OCI-LY7 (cell line): ENCODE measurements around the gene RBM5. TPM values are rescaled to one million over a fixed set of nuclear protein-coding genes. Genes with fewer than 3 reads are reported as not detected.

Experiments
- BruUV-seq: library from RNA; stranded (reverse); fragments of 400-500 nt; replicated peaks from 2 replicates; lab custom pipeline; 2021; lab: Mats Ljungman, UMichigan
- CTCF ChIA-PET: fragments of 300-600 bp; sonication (Branson Sonifier 250); formaldehyde crosslinking; loops from one replicate; lab custom pipeline; 2022; ENCODE audit warnings: antibody characterized with exemption; ENCODE audit not compliant: unreplicated experiment; lab: Charles Lee
- POLR2A ChIA-PET: fragments of 300-600 bp; sonication (Branson Sonifier 250); formaldehyde crosslinking; loops from one replicate; lab custom pipeline; 2022; ENCODE audit warnings: antibody characterized with exemption; lab: Charles Lee
- DNase-seq: peaks from one replicate; pipeline ENCODE4 v3.0.0-alpha.2; 2015; ENCODE audit warnings: low spot score
- H2AFZ ChIP-seq: fragments of 200-600 bp; sonication (generic), shearing (Covaris generic); 2 replicates; pipeline ENCODE4 v1.6.1; 2014; ENCODE audit warnings: mild to moderate bottlenecking, antibody characterized with exemption, low read length, moderate library complexity
- H3K27ac ChIP-seq: fragments of 200-600 bp; sonication (generic); 2 replicates; pipeline ENCODE4 v1.5.1; 2014; ENCODE audit warnings: mixed run types, low read depth, mild to moderate bottlenecking, moderate library complexity, low read length, inconsistent platforms; ENCODE audit not compliant: poor library complexity, severe bottlenecking
- H3K36me3 ChIP-seq: fragments of 200-600 bp; sonication (generic); 2 replicates; pipeline ENCODE4 v1.6.1; 2014; ENCODE audit warnings: mild to moderate bottlenecking, antibody characterized with exemption, low read length, moderate library complexity, mixed read lengths; ENCODE audit not compliant: insufficient read depth
- H3K4me1 ChIP-seq: fragments of 200-600 bp; sonication (generic); 2 replicates; pipeline ENCODE4 v1.5.1; 2014; ENCODE audit warnings: mild to moderate bottlenecking, low read length; ENCODE audit not compliant: insufficient read depth, poor library complexity, severe bottlenecking
- H3K4me2 ChIP-seq: fragments of 200-600 bp; sonication (generic); 2 replicates; pipeline ENCODE4 v1.6.1; 2014; ENCODE audit warnings: mild to moderate bottlenecking, low read length
- H3K4me3 ChIP-seq: fragments of 200-600 bp; sonication (generic); 2 replicates; pipeline ENCODE4 v1.5.1; 2014; ENCODE audit warnings: mild to moderate bottlenecking, low read depth, low read length; ENCODE audit not compliant: poor library complexity, severe bottlenecking
- H3K79me2 ChIP-seq: fragments of 200-600 bp; sonication (generic); 2 replicates; pipeline ENCODE4 v1.6.1; 2016; ENCODE audit warnings: low read depth, mild to moderate bottlenecking, low read length, moderate library complexity, mixed read lengths; ENCODE audit not compliant: insufficient read depth
- H3K9me2 ChIP-seq: fragments of 200-600 bp; sonication (generic); 2 replicates; pipeline ENCODE4 v1.6.1; 2016; ENCODE audit warnings: mild to moderate bottlenecking, low read length, mixed read lengths; ENCODE audit not compliant: insufficient read depth
- H3K9me3 ChIP-seq: fragments of 200-600 bp; sonication (generic); 2 replicates; pipeline ENCODE4 v1.6.1; 2014; ENCODE audit warnings: mild to moderate bottlenecking, mixed run types, low read length, mixed read lengths
- H4K20me1 ChIP-seq: fragments of 200-600 bp; sonication (generic); 2 replicates; pipeline ENCODE4 v1.6.1; 2014; ENCODE audit warnings: mild to moderate bottlenecking, antibody characterized with exemption, low read length, moderate library complexity, mixed read lengths; ENCODE audit not compliant: insufficient read depth
- CTCF ChIP-seq: fragments of 200-600 bp; sonication (generic); conservative IDR thresholded peaks from 2 replicates; pipeline ENCODE4 v1.5.1; 2014; ENCODE audit warnings: mild to moderate bottlenecking, antibody characterized with exemption, low read length, moderate library complexity, mixed read lengths
- EZH2phosphoT487 ChIP-seq: fragments of 200-600 bp; sonication (generic); IDR thresholded peaks from 2 replicates; pipeline ENCODE4 v1.6.1; 2018; ENCODE audit warnings: low read depth, borderline replicate concordance, mild to moderate bottlenecking, mixed run types, antibody characterized with exemption, low read length, moderate library complexity, mixed read lengths
- intact Hi-C: fragments of 100-400 bp; cut with micrococcal nuclease; formaldehyde crosslinking; loops from one replicate; pipeline ENCODE4 v1.10.0; 2022; ENCODE audit not compliant: unreplicated experiment
- total RNA-seq, 2 experiments: library from RNA; depleted of rRNA in 1 of 2; stranded (reverse); fragments of >200 nt in 1 of 2; shearing (Covaris generic) in 1 of 2; gene quantifications; 2 replicates each; pipeline ENCODE4 v1.2.3, GENCODE V29; 2014 to 2022

The RBM5 gene
- total RNA-seq, 2 experiments from 2014 or later: 139 to 197 TPM

- Histone ChIP-seq H3K36me3 (no peaks in the 10 kb centered on the region), H3K9me3 (no peaks in the 10 kb centered on the region), H3K9me2 (no peaks in the 10 kb centered on the region), H3K4me2 (no peak overlapping the region), H3K4me1 (no peaks in the 10 kb centered on the region), H3K79me2 (no peaks in the 10 kb centered on the region), H3K4me3 (no peak overlapping the region), H3K27ac (no peak overlapping the region), H2AFZ (no peak overlapping the region), H4K20me1 (no peaks in the 10 kb centered on the region)
- CTCF ChIA-PET: no interaction called here
- TF ChIP-seq EZH2phosphoT487: no peak
- POLR2A ChIA-PET: no interaction called here
- no TSS peak for BruUV-seq
- DNase-seq: no peak
- intact Hi-C loops: no loop called here
Measured at GRCh38 chr3:50130436-50130835, 41.7 kb downstream of the RBM5 start.

- TF ChIP-seq CTCF: no peak
- CTCF ChIA-PET: no interaction called here
- BruUV-seq: no TSS peak
Measured at GRCh38 chr3:50132421-50133282, 43.9 kb downstream of the RBM5 start.

GRCh38 chr3:50133283-50133615 lies 44.5 kb downstream of the RBM5 start:
- H3K4me2 ChIP-seq: no peak overlapping the region
- H3K27ac ChIP-seq: no peak overlapping the region
- H3K4me1 ChIP-seq: peaks cover 2% of the 10 kb centered on the region
- ChIA-PET CTCF (no interaction called here), POLR2A (interaction anchor here (0.6 kb wide), 1 partner anchor 282 kb away, joined by 3 read pairs; no protein-coding TSS in a partner anchor)
- H3K4me3 ChIP-seq: no peak overlapping the region
- no peaks in the 10 kb centered on the region for H3K9me2 ChIP-seq
- TF ChIP-seq CTCF (no peak), EZH2phosphoT487 (no peak)
- intact Hi-C loops: no loop called here
- no peaks in the 10 kb centered on the region for H3K36me3 ChIP-seq
- no peaks in the 10 kb centered on the region for H3K9me3 ChIP-seq
- H4K20me1 ChIP-seq: no peaks in the 10 kb centered on the region
- no peaks in the 10 kb centered on the region for H3K79me2 ChIP-seq
- BruUV-seq: no TSS peak
- H2AFZ ChIP-seq: no peak overlapping the region
- DNase-seq: no peak

More at GRCh38 chr3:50132421-50133282, 43.9 kb downstream of the RBM5 start:
- H3K4me3 ChIP-seq: no peak overlapping the region
- intact Hi-C loops: no loop called here
- H4K20me1 ChIP-seq: no peaks in the 10 kb centered on the region
- H3K9me2 ChIP-seq: no peaks in the 10 kb centered on the region
- no peak overlapping the region for H2AFZ ChIP-seq
- no peak overlapping the region for H3K27ac ChIP-seq
- no peaks in the 10 kb centered on the region for H3K79me2 ChIP-seq
- POLR2A ChIA-PET: no interaction called here
- no peaks in the 10 kb centered on the region for H3K4me1 ChIP-seq
- no peaks in the 10 kb centered on the region for H3K9me3 ChIP-seq
- no peak for DNase-seq
- no peak overlapping the region for H3K4me2 ChIP-seq
- H3K36me3 ChIP-seq: no peaks in the 10 kb centered on the region
